A549 treated with AZD9567 at 1 μM for 4 hours (cell line): ENCODE results near the gene AADAT. TPM values are rescaled to one million over a fixed set of nuclear protein-coding genes. Genes with fewer than 3 reads are reported as not detected.

Experiments used
- total RNA-seq: library from RNA; stranded (reverse); fragments of 200-300 nt; extraction: Qiagen RNA extraction; gene quantifications from 5 replicates; pipeline ENCODE4 v1.2.3, GENCODE V29; 2022; ENCODE audit not compliant: insufficient read depth

Gene AADAT
- 6.9 to 14.7 TPM (median 8.9 TPM) in 5 replicates for total RNA-seq

GRCh38 chr4:170089668-170090351 lies at the start of gene AADAT:
AADAT (minus strand) TSS chr4:170089956; CDS start chr4:170089690, 266 bp downstream.

DNA sequence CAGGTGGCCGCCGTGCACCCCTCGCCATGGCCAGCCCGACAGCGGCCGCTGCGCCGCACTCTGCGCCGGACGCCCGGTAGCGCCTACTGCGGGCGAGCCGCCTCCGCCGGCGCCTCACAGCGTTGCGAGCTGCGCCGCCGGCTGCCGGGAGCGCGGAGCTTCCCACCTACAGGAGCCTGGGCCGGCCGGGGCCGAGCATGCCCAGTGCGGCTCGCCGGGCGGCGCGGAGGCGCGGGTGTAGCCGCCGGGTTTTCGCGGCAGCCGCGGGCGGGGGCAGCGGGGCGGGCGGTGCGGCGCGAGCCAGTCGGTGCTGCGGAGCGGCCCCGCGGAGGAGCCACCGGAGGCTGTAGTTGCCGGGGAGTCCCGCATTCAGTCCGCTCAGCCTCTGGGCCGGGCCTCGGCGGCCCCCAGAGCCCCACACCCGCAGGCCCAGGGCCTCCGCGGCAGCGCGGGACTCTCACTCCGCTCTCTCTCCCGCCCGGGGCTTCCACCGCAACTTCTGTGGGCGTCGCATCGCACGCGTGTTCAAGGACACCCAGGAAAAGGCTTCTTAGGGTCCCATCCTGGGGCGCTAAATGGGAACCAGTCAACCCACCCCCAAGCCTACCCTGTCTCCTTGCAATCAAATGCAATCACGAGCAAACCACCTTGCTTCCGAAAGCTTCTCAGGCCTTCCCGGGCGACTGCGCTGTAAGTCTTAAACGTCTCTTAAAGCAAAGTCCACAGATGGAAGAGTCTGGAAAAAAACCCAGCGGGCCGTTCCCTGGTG lies 63.3 kb downstream of the AADAT start, which contains the start of gene MFAP3L:
MFAP3L (minus strand) TSS at position 143 of the 769 bp plus-strand sequence. CDS start 20,518 bp downstream, outside the sequence.

Other genes with a start within 250 kb of the AADAT start
- 2.7 to 4.3 TPM (median 3.7 TPM) in 5 replicates for gene MFAP3L, start 63.6 kb downstream of the AADAT start, total RNA-seq